Measurements from ENCODE around the gene CAPN5. TPM values are rescaled to one million over a fixed set of nuclear protein-coding genes. Genes with fewer than 3 reads are reported as not detected.
A peak's percentile ranks its signal among the peaks of the same experiment; 100 is the strongest.

Gene CAPN5
- total and polyA plus RNA-seq, 10 donors, result 0.80 to 9.2 (median 4.6) TPM

DNA sequence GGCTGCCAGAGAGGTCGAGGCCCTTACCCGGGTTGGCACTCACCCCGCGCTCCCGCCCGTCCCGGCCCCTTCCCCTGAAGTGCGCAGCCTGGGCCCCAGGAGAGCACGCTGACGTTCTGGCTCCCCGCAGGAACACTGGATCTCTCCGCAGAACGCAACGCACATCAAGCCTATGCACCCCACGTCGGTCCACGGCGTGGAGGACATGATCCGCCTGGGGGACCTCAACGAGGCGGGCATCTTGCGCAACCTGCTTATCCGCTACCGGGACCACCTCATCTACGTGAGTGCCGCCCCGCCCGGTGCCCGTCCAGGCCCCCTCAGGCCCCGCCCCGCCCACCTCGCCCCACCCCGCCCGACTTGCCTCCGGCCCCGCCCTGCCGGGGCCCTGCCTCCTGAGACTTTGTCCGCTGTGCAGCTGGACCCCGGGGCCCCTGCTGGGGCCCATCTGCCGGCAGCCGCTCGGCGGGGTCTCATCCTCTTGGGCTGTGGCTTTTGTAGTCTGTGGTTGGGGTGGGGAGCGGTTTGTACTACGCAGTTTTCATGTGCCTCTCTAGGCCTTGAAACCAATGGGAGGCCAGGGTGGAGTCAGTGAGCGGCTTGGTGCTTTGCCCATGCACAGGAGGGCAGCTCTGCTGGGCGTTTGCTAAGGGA, 81.0 kb downstream of the CAPN5 start:
- 22 to 37% (median 35%) methylated on average over 19 to 47 of the region's 47 CpGs for WGBS, 5 donors
- TF ChIP-seq POLR2A (IDR thresholded peaks at IDR 0.05) (no peak), POLR2AphosphoS5 (IDR thresholded peaks at IDR 0.05) (no peak)
- TF ChIP-seq, protein P1, sequence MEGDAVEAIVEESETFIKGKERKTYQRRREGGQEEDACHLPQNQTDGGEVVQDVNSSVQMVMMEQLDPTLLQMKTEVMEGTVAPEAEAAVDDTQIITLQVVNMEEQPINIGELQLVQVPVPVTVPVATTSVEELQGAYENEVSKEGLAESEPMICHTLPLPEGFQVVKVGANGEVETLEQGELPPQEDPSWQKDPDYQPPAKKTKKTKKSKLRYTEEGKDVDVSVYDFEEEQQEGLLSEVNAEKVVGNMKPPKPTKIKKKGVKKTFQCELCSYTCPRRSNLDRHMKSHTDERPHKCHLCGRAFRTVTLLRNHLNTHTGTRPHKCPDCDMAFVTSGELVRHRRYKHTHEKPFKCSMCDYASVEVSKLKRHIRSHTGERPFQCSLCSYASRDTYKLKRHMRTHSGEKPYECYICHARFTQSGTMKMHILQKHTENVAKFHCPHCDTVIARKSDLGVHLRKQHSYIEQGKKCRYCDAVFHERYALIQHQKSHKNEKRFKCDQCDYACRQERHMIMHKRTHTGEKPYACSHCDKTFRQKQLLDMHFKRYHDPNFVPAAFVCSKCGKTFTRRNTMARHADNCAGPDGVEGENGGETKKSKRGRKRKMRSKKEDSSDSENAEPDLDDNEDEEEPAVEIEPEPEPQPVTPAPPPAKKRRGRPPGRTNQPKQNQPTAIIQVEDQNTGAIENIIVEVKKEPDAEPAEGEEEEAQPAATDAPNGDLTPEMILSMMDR (IDR thresholded peaks at IDR 0.05 in 8 of 11, conservative IDR thresholded peaks at IDR 0.05 in 3 of 11), result no peak
- DNase-seq, result no peak
- no peaks in the 10 kb centered on the region for H3K9me3 ChIP-seq
- no peaks in the 10 kb centered on the region for H3K36me3 ChIP-seq
- peak overlapping the region in 2 of 8 donors; percentile 19 to 21 for H3K27ac ChIP-seq
- H3K27me3 ChIP-seq (replicated peaks in 1 of 7), result peaks cover 0 to 10% (median 0%) of the 10 kb centered on the region in 7 donors
- peaks cover 0 to 42% (median 21%) of the 10 kb centered on the region in 6 donors for H3K4me1 ChIP-seq
- peak overlapping the region in 4 of 8 donors; percentile 20 to 57 (median 24) for H3K4me3 ChIP-seq
- intact Hi-C loops (cut with DNase I; ENCODE audit: low total_unique reads), result no loop called here

- DNase-seq, result no peak
- no peaks in the 10 kb centered on the region for H3K9me3 ChIP-seq
- TF ChIP-seq POLR2A (IDR thresholded peaks at IDR 0.05) (no peak), POLR2AphosphoS5 (IDR thresholded peaks at IDR 0.05) (no peak)
- TF ChIP-seq, protein P1 (IDR thresholded peaks at IDR 0.05 in 8 of 11, conservative IDR thresholded peaks at IDR 0.05 in 3 of 11), result no peak
- H3K36me3 ChIP-seq, result no peaks in the 10 kb centered on the region
- peaks cover 0 to 14% (median 0%) of the 10 kb centered on the region in 7 donors for H3K27me3 ChIP-seq (replicated peaks in 1 of 7)
- intact Hi-C loops (cut with DNase I; ENCODE audit: low total_unique reads), result no loop called here
- WGBS, 5 donors, result 83 to 93% (median 90%) methylated on average over 7 to 8 of the region's 8 CpGs
- peaks cover 0 to 55% (median 34%) of the 10 kb centered on the region in 6 donors for H3K4me1 ChIP-seq
- H3K27ac ChIP-seq, result no peak overlapping the region
- no peak overlapping the region for H3K4me3 ChIP-seq
These were observed 82.4 kb downstream of the CAPN5 start for GRCh38 chr11:77148963-77149715.

DNA sequence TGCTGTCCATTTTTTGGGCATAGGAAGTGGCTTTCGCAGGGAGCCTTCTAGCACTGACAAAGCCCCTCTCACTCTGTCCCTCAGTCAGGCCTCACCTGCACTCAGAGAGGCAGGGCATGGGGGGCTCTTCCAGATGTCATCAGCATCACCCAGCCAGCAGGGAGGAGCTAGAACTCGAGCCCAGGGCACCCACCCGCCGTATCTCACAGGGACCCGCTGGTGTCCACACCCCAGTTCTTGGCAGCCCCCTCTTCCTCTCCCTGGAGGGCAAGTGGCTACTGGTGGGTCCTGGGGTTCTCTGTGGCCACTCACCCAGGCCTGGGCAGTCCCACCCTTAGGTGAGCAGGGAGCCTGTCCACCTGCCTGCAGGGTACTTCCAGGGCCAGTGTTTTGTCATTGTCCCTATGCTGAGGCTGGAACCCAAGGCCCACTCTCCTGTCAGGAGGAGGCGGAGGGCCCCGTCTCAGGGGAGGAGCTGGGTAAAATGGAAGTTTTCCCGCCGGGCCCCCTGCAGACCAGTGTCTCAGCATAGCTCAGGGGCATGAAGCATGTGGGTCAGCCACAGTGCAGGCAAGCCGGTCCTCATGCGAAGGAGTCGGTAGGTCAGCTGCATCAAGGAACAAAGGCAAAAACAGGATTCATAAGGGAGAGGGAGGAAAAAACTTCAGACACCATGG, 83.1 kb downstream of the CAPN5 start:
- H3K36me3 ChIP-seq, result no peaks in the 10 kb centered on the region
- no peaks in the 10 kb centered on the region for H3K9me3 ChIP-seq
- H3K27me3 ChIP-seq (replicated peaks in 1 of 7), result peaks cover 0 to 17% (median 0%) of the 10 kb centered on the region in 7 donors
- peaks cover 0 to 62% (median 38%) of the 10 kb centered on the region in 6 donors for H3K4me1 ChIP-seq
- DNase-seq, result no peak
- WGBS, 5 donors, result 82 to 91% (median 88%) methylated on average over 12 of the region's 12 CpGs
- TF ChIP-seq, protein P1 (IDR thresholded peaks at IDR 0.05 in 8 of 11, conservative IDR thresholded peaks at IDR 0.05 in 3 of 11), result no peak
- TF ChIP-seq POLR2A (IDR thresholded peaks at IDR 0.05), result no peak
- no peak for TF ChIP-seq POLR2AphosphoS5 (IDR thresholded peaks at IDR 0.05)
- H3K4me3 ChIP-seq, result no peak overlapping the region
- intact Hi-C loops (cut with DNase I; ENCODE audit: low total_unique reads), result no loop called here
- H3K27ac ChIP-seq, result peak overlapping the region in 1 of 8 donors; percentile 65
